Nephron (organoid): ENCODE results near the gene CRADD.
A peak's percentile ranks its signal among the peaks of the same experiment; 100 is the strongest.

ENCODE experiments used
- H3K27ac Mint-ChIP-seq, 3 experiments: 2 replicates each; pipeline ENCODE4 v1.8.0; 2020; ENCODE audit warnings: mixed read lengths in 3 of 3, mild to moderate bottlenecking in 2 of 3, moderate library complexity in 1 of 3
- H3K27me3 Mint-ChIP-seq: 2 replicates; pipeline ENCODE4 v1.8.0; 2021; ENCODE audit warnings: low read depth, mild to moderate bottlenecking, moderate library complexity, mixed read lengths
- H3K36me3 Mint-ChIP-seq: 2 replicates; pipeline ENCODE4 v1.8.0; 2020; ENCODE audit warnings: low read depth, mixed read lengths
- H3K4me1 Mint-ChIP-seq: 2 replicates; pipeline ENCODE4 v1.8.0; 2020; ENCODE audit warnings: mixed read lengths
- H3K4me3 Mint-ChIP-seq, 3 experiments: 2 replicates each; pipeline ENCODE4 v1.8.0; 2020; ENCODE audit warnings: mild to moderate bottlenecking in 3 of 3, mixed read lengths in 3 of 3, moderate library complexity in 2 of 3
- H3K9me3 Mint-ChIP-seq: 2 replicates; pipeline ENCODE4 v1.8.0; 2020; ENCODE audit warnings: mixed read lengths
- CTCF ChIP-seq, 3 experiments: fragments of 200-600 bp; sonication (generic); IDR thresholded peaks; one replicate each; pipeline ENCODE4 v1.5.0; 2021; ENCODE audit warnings: antibody characterized with exemption in 3 of 3; ENCODE audit not compliant: unreplicated experiment in 3 of 3

The CRADD gene

GRCh38 chr12:93857279-93857938 lies 180.2 kb downstream of the CRADD start:
- Mint-ChIP-seq H3K27me3 (peaks cover 15% of the 10 kb centered on the region), H3K36me3 (peaks cover 4% of the 10 kb centered on the region), H3K4me1 (peaks cover 38% of the 10 kb centered on the region), H3K9me3 (peaks cover 10% of the 10 kb centered on the region), H3K27ac (peak overlapping the region; percentile 6 to 80 (median 23)), H3K4me3 (no peak overlapping the region)
- no peak for TF ChIP-seq CTCF (IDR thresholded peaks at IDR 0.05; ENCODE audit: unreplicated experiment in 3 of 3)

GRCh38 chr12:93857991-93858447 lies 180.8 kb downstream of the CRADD start:
- H3K27ac Mint-ChIP-seq, result peak overlapping the region; percentile 23 to 80 (median 28)
- H3K27me3 Mint-ChIP-seq, result peaks cover 15% of the 10 kb centered on the region
- H3K36me3 Mint-ChIP-seq, result peaks cover 4% of the 10 kb centered on the region
- H3K9me3 Mint-ChIP-seq, result peaks cover 10% of the 10 kb centered on the region
- H3K4me3 Mint-ChIP-seq, result no peak overlapping the region
- peaks cover 35% of the 10 kb centered on the region for H3K4me1 Mint-ChIP-seq
- TF ChIP-seq CTCF (IDR thresholded peaks at IDR 0.05; ENCODE audit: unreplicated experiment in 3 of 3), result no peak

GRCh38 chr12:93860668-93861373 lies 183.6 kb downstream of the CRADD start:
- Mint-ChIP-seq H3K4me1 (peaks cover 35% of the 10 kb centered on the region), H3K27ac (peak overlapping the region in 1 of 3 experiments; percentile 5), H3K36me3 (peaks cover 9% of the 10 kb centered on the region), H3K9me3 (peaks cover 26% of the 10 kb centered on the region), H3K27me3 (no peaks in the 10 kb centered on the region), H3K4me3 (no peak overlapping the region)
- no peak for TF ChIP-seq CTCF (IDR thresholded peaks at IDR 0.05; ENCODE audit: unreplicated experiment in 3 of 3)

DNA sequence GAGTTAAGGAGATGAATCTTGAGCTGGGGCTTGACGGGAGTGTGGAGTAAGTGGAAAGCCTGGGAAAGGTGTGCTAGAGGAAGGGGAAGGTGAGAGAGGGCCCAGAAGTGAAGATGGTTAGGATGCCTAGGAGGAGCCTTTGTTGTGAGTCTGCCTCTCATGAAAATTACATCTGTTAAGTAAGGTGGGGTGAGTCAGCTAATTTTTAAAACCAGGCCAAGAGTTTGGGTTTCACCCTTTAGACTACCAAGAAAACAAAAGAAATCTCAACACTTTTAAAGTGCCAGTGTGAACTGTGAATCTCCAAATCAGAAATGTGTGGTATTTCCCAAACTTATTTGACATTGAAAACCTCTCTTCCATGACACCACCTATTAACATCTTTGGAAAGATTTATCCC lies 185.2 kb downstream of the CRADD start:
- no peak overlapping the region for H3K4me3 Mint-ChIP-seq
- peaks cover 40% of the 10 kb centered on the region for H3K9me3 Mint-ChIP-seq
- H3K27me3 Mint-ChIP-seq, result no peaks in the 10 kb centered on the region
- no peak overlapping the region for H3K27ac Mint-ChIP-seq
- H3K36me3 Mint-ChIP-seq, result peaks cover 20% of the 10 kb centered on the region
- no peak for TF ChIP-seq CTCF (IDR thresholded peaks at IDR 0.05; ENCODE audit: unreplicated experiment in 3 of 3)
- peaks cover 21% of the 10 kb centered on the region for H3K4me1 Mint-ChIP-seq

DNA sequence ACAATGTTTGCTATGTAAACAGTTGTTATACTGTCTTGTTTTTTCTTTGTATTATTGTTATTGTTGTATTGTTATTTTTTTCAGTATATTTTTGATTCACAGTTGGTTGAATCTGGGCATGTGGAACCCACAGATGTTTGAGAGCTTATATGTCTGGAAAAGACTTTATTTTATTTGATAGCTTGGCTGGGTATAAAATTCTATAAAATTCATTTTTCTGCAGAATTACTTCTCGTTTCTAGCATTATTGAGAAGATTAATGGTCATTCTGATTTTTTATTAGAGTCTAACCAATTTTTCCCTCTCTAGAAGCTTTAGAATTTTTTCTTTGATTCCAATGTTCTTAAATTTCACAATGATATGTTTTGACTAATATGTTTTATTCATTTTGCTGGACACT lies 188.6 kb downstream of the CRADD start:
- peaks cover 61% of the 10 kb centered on the region for H3K9me3 Mint-ChIP-seq
- no peaks in the 10 kb centered on the region for H3K27me3 Mint-ChIP-seq
- no peak for TF ChIP-seq CTCF (IDR thresholded peaks at IDR 0.05; ENCODE audit: unreplicated experiment in 3 of 3)
- H3K36me3 Mint-ChIP-seq, result peaks cover 26% of the 10 kb centered on the region
- peaks cover 2% of the 10 kb centered on the region for H3K4me1 Mint-ChIP-seq
- no peak overlapping the region for H3K4me3 Mint-ChIP-seq
- H3K27ac Mint-ChIP-seq, result no peak overlapping the region
